Measurements from ENCODE around the gene CPNE1.
"Not testable (repeated sequence)": the region's sequence is repeated elsewhere in the genome, so short reads cannot be mapped to it uniquely, and the experiment has no call there.

The CPNE1 gene

GRCh38 chr20:35708502-35708901 lies 43.8 kb upstream of the CPNE1 start:
- no peak for TF ChIP-seq CTCF (IDR thresholded peaks at IDR 0.05)
- TF ChIP-seq ZFX (IDR thresholded peaks at IDR 0.05; ENCODE audit: borderline replicate concordance): no peak
- no peak overlapping the region for H3K27ac ChIP-seq

GRCh38 chr20:35706591-35707529 lies 42.2 kb upstream of the CPNE1 start:
- H3K27ac ChIP-seq: not testable (repeated sequence)

- H3K27ac ChIP-seq: not testable (repeated sequence)
Measured at GRCh38 chr20:35705894-35706293, 41.2 kb upstream of the CPNE1 start.

GRCh38 chr20:35704514-35705261 lies 40.0 kb upstream of the CPNE1 start:
- no peak overlapping the region for H3K27ac ChIP-seq
- TF ChIP-seq CTCF (IDR thresholded peaks at IDR 0.05) (no peak), ZFX (IDR thresholded peaks at IDR 0.05; ENCODE audit: borderline replicate concordance) (no peak)

GRCh38 chr20:35702824-35703695 lies 38.4 kb upstream of the CPNE1 start:
- peak overlapping the region; percentile 90 for H3K27ac ChIP-seq

GRCh38 chr20:35702051-35702823 lies 37.5 kb upstream of the CPNE1 start:
- H3K27ac ChIP-seq: peak overlapping the region; percentile 90
- TF ChIP-seq ZFX (IDR thresholded peaks at IDR 0.05; ENCODE audit: borderline replicate concordance) (no peak), CTCF (IDR thresholded peaks at IDR 0.05) (no peak)

More at GRCh38 chr20:35702824-35703695, 38.4 kb upstream of the CPNE1 start:
- TF ChIP-seq ZFX (IDR thresholded peaks at IDR 0.05; ENCODE audit: borderline replicate concordance): no peak
- TF ChIP-seq CTCF (IDR thresholded peaks at IDR 0.05): no peak

GRCh38 chr20:35700625-35701148 lies 36.0 kb upstream of the CPNE1 start:
- peak overlapping the region; percentile 90 for H3K27ac ChIP-seq
- TF ChIP-seq ZFX (IDR thresholded peaks at IDR 0.05; ENCODE audit: borderline replicate concordance) (no peak), CTCF (IDR thresholded peaks at IDR 0.05) (no peak)
